Panc1 (cell line): ENCODE measurements around the gene ZBTB7B.
A peak's percentile ranks its signal among the peaks of the same experiment; 100 is the strongest.

ENCODE experiments used
- CTCF ChIP-seq: fragments of 450-650 bp; IDR thresholded peaks from 2 replicates; pipeline ENCODE4 v1.5.1; 2017; ENCODE audit warnings: mild to moderate bottlenecking
- POLR2AphosphoS5 ChIP-seq: IDR thresholded peaks from 2 replicates; pipeline ENCODE4 v1.6.1; 2012; ENCODE audit warnings: mild to moderate bottlenecking, low read depth, low read length, moderate library complexity
- TCF7L2 ChIP-seq: IDR thresholded peaks from 2 replicates; pipeline ENCODE4 v1.6.1; 2011; ENCODE audit warnings: mild to moderate bottlenecking, low read depth, low read length, inconsistent platforms

- TF ChIP-seq POLR2AphosphoS5: 0 out of 2 replicates have a peak, but pooled peaks have one; percentile 30
- peak; percentile 80; the same call in 1 of the 2 replicates for TF ChIP-seq CTCF
- no peak for TF ChIP-seq TCF7L2
Observed at GRCh38 chr1:155001675-155002463, 733 bp upstream of the ZBTB7B start.
